Upper lobe of left lung (tissue), 6 donors: ENCODE measurements around the gene PFKM. TPM values are rescaled to one million over a fixed set of nuclear protein-coding genes. Genes with fewer than 3 reads are reported as not detected.

ENCODE experiments used
- ATAC-seq, 2 donors: fragments of 200-7000 bp; cut with Tn5 transposase; one replicate each; pipeline ENCODE4 v1.9.1; 2022; ENCODE audit warnings: mild to moderate bottlenecking in 2 of 2, moderate library complexity in 2 of 2; ENCODE audit not compliant: low FRiP score in 2 of 2
- DNase-seq, 2 donors: peaks; one replicate each; pipeline ENCODE4 v3.0.0-alpha.2; 2019 to 2020
- H3K27ac ChIP-seq, 4 donors: fragments of 200-600 bp; sonication (generic); one replicate each; pipeline ENCODE4 v1.5.1; 2016 to 2019
- H3K27me3 ChIP-seq, 4 donors: fragments of 200-600 bp; sonication (generic); one replicate each; pipeline ENCODE4 v1.5.1; 2017 to 2019
- H3K36me3 ChIP-seq, 4 donors: fragments of 200-600 bp; sonication (generic); one replicate each; pipeline ENCODE4 v1.5.1; 2016 to 2019
- H3K4me1 ChIP-seq, 4 donors: fragments of 200-600 bp; sonication (generic); one replicate each; pipeline ENCODE4 v1.5.1; 2018 to 2019
- H3K4me3 ChIP-seq, 4 donors: fragments of 200-600 bp; sonication (generic); one replicate each; pipeline ENCODE4 v1.5.1; 2017 to 2019; ENCODE audit warnings: mild to moderate bottlenecking in 2 of 4, moderate library complexity in 1 of 4
- H3K9me3 ChIP-seq, 4 donors: fragments of 200-600 bp; sonication (generic); one replicate each; pipeline ENCODE4 v1.5.1; 2018 to 2019
- EP300 ChIP-seq, 4 donors: sonication (generic); formaldehyde crosslinking; IDR thresholded peaks; one replicate each; pipeline ENCODE4 v1.5.1; 2017; ENCODE audit warnings: antibody characterized with exemption in 4 of 4, control low read depth in 2 of 4
- POLR2A ChIP-seq, 4 donors: fragments of 450-650 bp; IDR thresholded peaks; one replicate each; pipeline ENCODE4 v1.5.1; 2016 to 2017; ENCODE audit warnings: antibody characterized with exemption in 4 of 4, mild to moderate bottlenecking in 2 of 4
- POLR2AphosphoS5 ChIP-seq, 2 donors: sonication (generic); formaldehyde crosslinking; IDR thresholded peaks; one replicate each; pipeline ENCODE4 v1.5.1; 2017; ENCODE audit warnings: antibody characterized with exemption in 2 of 2
- WGBS, 2 donors: methylation state at CpG; one replicate each; pipeline ENCODE4 v1.1.5; 2017 to 2018; 5-methylcytosine and 5-hydroxymethylcytosine counted together
- total RNA-seq, 6 donors: library from RNA; depleted of rRNA in 4 of 6; stranded (reverse); fragments of >200 nt in 4 of 6; gene quantifications; one replicate each; pipeline versions ENCODE4 v1.1.0 to v1.2.1, GENCODE V29; 2016 to 2021
- TF ChIP-seq, protein P1 (sequence below), 6 experiments: fragments of 450-650 bp in 4 of 6; fragments of 200-600 bp in 2 of 6; sonication (generic) in 2 of 6; IDR thresholded peaks; one replicate each; pipeline ENCODE4 v1.5.1; 2016 to 2019; ENCODE audit warnings: antibody characterized with exemption in 6 of 6
- donor health status: DM: no; HTN: no; CAD: no; lungs with moderate emphysema.
- donor health status: DM: no; HTN: yes; CAD: no; lungs with severe emphysema.

PFKM gene
- total RNA-seq, 6 donors from 2014 or later = 21.4 to 52.4 (median 36.3) TPM

GRCh38 chr12:48118284-48118871, 786 bp upstream of the PFKM start:
- H3K27me3 ChIP-seq = no peaks in the 10 kb centered on the region
- TF ChIP-seq EP300 (IDR thresholded peaks at IDR 0.05) = no peak
- TF ChIP-seq POLR2AphosphoS5 (IDR thresholded peaks at IDR 0.05) = no peak
- TF ChIP-seq, protein P1, sequence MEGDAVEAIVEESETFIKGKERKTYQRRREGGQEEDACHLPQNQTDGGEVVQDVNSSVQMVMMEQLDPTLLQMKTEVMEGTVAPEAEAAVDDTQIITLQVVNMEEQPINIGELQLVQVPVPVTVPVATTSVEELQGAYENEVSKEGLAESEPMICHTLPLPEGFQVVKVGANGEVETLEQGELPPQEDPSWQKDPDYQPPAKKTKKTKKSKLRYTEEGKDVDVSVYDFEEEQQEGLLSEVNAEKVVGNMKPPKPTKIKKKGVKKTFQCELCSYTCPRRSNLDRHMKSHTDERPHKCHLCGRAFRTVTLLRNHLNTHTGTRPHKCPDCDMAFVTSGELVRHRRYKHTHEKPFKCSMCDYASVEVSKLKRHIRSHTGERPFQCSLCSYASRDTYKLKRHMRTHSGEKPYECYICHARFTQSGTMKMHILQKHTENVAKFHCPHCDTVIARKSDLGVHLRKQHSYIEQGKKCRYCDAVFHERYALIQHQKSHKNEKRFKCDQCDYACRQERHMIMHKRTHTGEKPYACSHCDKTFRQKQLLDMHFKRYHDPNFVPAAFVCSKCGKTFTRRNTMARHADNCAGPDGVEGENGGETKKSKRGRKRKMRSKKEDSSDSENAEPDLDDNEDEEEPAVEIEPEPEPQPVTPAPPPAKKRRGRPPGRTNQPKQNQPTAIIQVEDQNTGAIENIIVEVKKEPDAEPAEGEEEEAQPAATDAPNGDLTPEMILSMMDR (IDR thresholded peaks at IDR 0.05) = no peak
- TF ChIP-seq POLR2A (IDR thresholded peaks at IDR 0.05) = no peak
- peak overlapping the region in 1 of 4 donors; percentile 28 for H3K27ac ChIP-seq
- H3K9me3 ChIP-seq = no peaks in the 10 kb centered on the region
- WGBS, 2 donors = 30 to 34% methylated on average over 3 of the region's 3 CpGs
- H3K4me1 ChIP-seq = peaks cover 6 to 22% (median 11%) of the 10 kb centered on the region in 4 donors
- ATAC-seq (no peak), DNase-seq (no peak)
- H3K4me3 ChIP-seq = peak overlapping the region in 3 of 4 donors; percentile 64 to 70 (median 64)
- H3K36me3 ChIP-seq = peaks cover 0 to 8% (median 1%) of the 10 kb centered on the region in 4 donors

DNA sequence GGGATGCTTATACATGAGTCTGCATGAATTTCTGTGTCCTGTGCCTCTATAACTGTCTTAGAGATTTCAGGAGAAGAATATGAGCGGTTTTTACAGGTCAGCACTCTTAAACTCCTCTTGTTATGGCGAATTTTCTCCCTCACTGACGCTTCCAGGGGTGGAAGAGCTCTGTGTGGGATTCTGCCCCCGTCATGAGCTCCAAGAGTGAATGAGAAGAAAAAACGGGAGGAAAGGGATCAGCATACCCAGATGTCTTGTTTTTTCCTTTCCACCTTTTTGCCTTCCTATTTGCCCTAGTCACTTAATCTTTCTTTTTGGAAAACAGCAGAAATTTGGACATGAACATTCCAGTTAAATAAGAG, 651 bp downstream of the PFKM start:
- peaks cover 6 to 22% (median 11%) of the 10 kb centered on the region in 4 donors for H3K4me1 ChIP-seq
- TF ChIP-seq, protein P1 (IDR thresholded peaks at IDR 0.05) = no peak
- no peak for TF ChIP-seq POLR2A (IDR thresholded peaks at IDR 0.05)
- no peak for TF ChIP-seq EP300 (IDR thresholded peaks at IDR 0.05)
- H3K36me3 ChIP-seq = peaks cover 0 to 20% (median 3%) of the 10 kb centered on the region in 4 donors
- peak overlapping the region in 3 of 4 donors; percentile 15 to 58 (median 28) for H3K27ac ChIP-seq
- ATAC-seq = peak in 1 of 2 donors; percentile 10
- no peaks in the 10 kb centered on the region for H3K9me3 ChIP-seq
- no peaks in the 10 kb centered on the region for H3K27me3 ChIP-seq
- 17 to 21% methylated on average over 5 of the region's 5 CpGs for WGBS, 2 donors
- H3K4me3 ChIP-seq = peak overlapping the region; percentile 34 to 70 (median 64)
- no peak for DNase-seq

DNA sequence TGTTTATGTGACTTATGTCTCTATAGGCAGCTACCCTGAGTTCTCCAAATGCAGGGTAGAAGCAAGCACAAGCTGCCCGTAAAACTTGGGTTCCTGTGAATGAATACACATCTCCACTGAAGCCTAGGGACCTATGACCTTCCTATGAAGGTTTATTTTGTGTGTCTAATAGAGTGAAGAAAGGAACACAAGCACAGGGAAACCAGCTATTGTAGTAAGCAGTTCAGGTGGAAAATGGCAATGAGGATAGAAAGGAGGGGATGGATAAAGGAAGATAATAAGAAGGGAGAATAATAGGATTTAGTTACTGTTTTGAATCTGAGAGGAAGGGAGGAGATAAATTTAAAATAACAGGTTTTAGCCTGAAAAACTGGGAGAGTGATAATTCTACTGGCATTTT, 2.4 kb downstream of the PFKM start:
- ATAC-seq = no peak
- no peak overlapping the region for H3K4me3 ChIP-seq
- H3K36me3 ChIP-seq = peaks cover 0 to 29% (median 3%) of the 10 kb centered on the region in 4 donors
- no peaks in the 10 kb centered on the region for H3K9me3 ChIP-seq
- WGBS, 2 donors = 90 to 96% methylated on average over 1 of the region's 1 CpG
- H3K27ac ChIP-seq = no peak overlapping the region
- no peaks in the 10 kb centered on the region for H3K27me3 ChIP-seq
- peaks cover 6 to 22% (median 11%) of the 10 kb centered on the region in 4 donors for H3K4me1 ChIP-seq
- DNase-seq = no peak
- TF ChIP-seq POLR2AphosphoS5 (IDR thresholded peaks at IDR 0.05) (no peak), EP300 (IDR thresholded peaks at IDR 0.05) (no peak), POLR2A (IDR thresholded peaks at IDR 0.05) (no peak)
- TF ChIP-seq, protein P1 (IDR thresholded peaks at IDR 0.05) = no peak

GRCh38 chr12:48122065-48122834, 3.1 kb downstream of the PFKM start:
- Histone ChIP-seq H3K27ac (no peak overlapping the region), H3K9me3 (no peaks in the 10 kb centered on the region), H3K4me3 (no peak overlapping the region), H3K36me3 (peaks cover 0 to 29% (median 3%) of the 10 kb centered on the region in 4 donors), H3K4me1 (peaks cover 6 to 22% (median 11%) of the 10 kb centered on the region in 4 donors), H3K27me3 (no peaks in the 10 kb centered on the region)
- no peak for ATAC-seq
- 73 to 82% methylated on average over 2 of the region's 2 CpGs for WGBS, 2 donors
- TF ChIP-seq POLR2A (IDR thresholded peaks at IDR 0.05) = no peak
- no peak for TF ChIP-seq POLR2AphosphoS5 (IDR thresholded peaks at IDR 0.05)
- no peak for TF ChIP-seq EP300 (IDR thresholded peaks at IDR 0.05)
- TF ChIP-seq, protein P1 (IDR thresholded peaks at IDR 0.05) = no peak
- no peak for DNase-seq
